Activated CD8-positive, alpha-beta memory T cell treated with anti-CD3 and anti-CD28 coated beads, Interleukin-2, amount 10 ng/mL, durations not matched to agents 7 days and 5 days (primary cell): ENCODE results near the gene B4GALT4. TPM values are rescaled to one million over a fixed set of nuclear protein-coding genes. Genes with fewer than 3 reads are reported as not detected.
A peak's percentile ranks its signal among the peaks of the same experiment; 100 is the strongest.

Source experiments
- ATAC-seq: fragments of 150-1000 bp; cut with Tn5 transposase; one replicate; pipeline ENCODE4 v1.10.0; 2021; ENCODE audit warnings: moderate library complexity
- CTCF ChIA-PET: fragments of 350-600 bp; sonication (Branson Sonifier 250); formaldehyde crosslinking; loops from one replicate; lab custom pipeline; 2021; ENCODE audit warnings: antibody characterized with exemption; lab: Charles Lee
- DNase-seq: peaks from one replicate; pipeline ENCODE4 v3.0.0-alpha.2; 2020
- H3K27ac Mint-ChIP-seq: one replicate; pipeline ENCODE4 v1.8.0; 2021; ENCODE audit warnings: mild to moderate bottlenecking, mixed read lengths
- H3K27me3 Mint-ChIP-seq: one replicate; pipeline ENCODE4 v1.8.0; 2021; ENCODE audit warnings: mixed read lengths
- H3K36me3 Mint-ChIP-seq: one replicate; pipeline ENCODE4 v1.8.0; 2021; ENCODE audit warnings: mild to moderate bottlenecking, mixed read lengths
- H3K4me1 Mint-ChIP-seq: one replicate; pipeline ENCODE4 v1.8.0; 2021; ENCODE audit warnings: mixed read lengths
- H3K4me3 Mint-ChIP-seq: one replicate; pipeline ENCODE4 v1.8.0; 2021; ENCODE audit warnings: mild to moderate bottlenecking, moderate library complexity, mixed read lengths
- H3K9me3 Mint-ChIP-seq: one replicate; pipeline ENCODE4 v1.8.0; 2022; ENCODE audit warnings: low read depth, mixed read lengths
- total RNA-seq, 2 experiments: library from RNA; stranded (reverse); gene quantifications; one replicate each; pipeline ENCODE4 v1.2.3, GENCODE V29; 2021

The B4GALT4 gene
- total RNA-seq, 2 experiments from 2014 or later = 9.6 to 10.9 TPM

- H3K27ac Mint-ChIP-seq = no peak overlapping the region
- no peaks in the 10 kb centered on the region for H3K27me3 Mint-ChIP-seq
- CTCF ChIA-PET = interaction anchor here (1.0 to 4.1 kb wide), 2 partner anchors 11 to 346 kb away, joined by 3 to 16 read pairs; partner anchors contain the start of gene B4GALT4
- peaks cover 10% of the 10 kb centered on the region for H3K4me1 Mint-ChIP-seq
- DNase-seq (no peak), ATAC-seq (no peak)
- no peaks in the 10 kb centered on the region for H3K9me3 Mint-ChIP-seq
- no peak overlapping the region for H3K4me3 Mint-ChIP-seq
- H3K36me3 Mint-ChIP-seq = peaks cover 47% of the 10 kb centered on the region
Measured at GRCh38 chr3:119230071-119230470, 10.6 kb downstream of the B4GALT4 start.

GRCh38 chr3:119229190-119229589 lies 11.5 kb downstream of the B4GALT4 start:
- no peak for DNase-seq
- CTCF ChIA-PET = interaction anchor here (4.1 kb wide), 1 partner anchor 12 kb away, joined by 16 read pairs; the partner anchor contains the start of gene B4GALT4
- Mint-ChIP-seq H3K27me3 (no peaks in the 10 kb centered on the region), H3K9me3 (no peaks in the 10 kb centered on the region), H3K36me3 (peaks cover 41% of the 10 kb centered on the region), H3K4me1 (peaks cover 4% of the 10 kb centered on the region), H3K27ac (no peak overlapping the region), H3K4me3 (no peak overlapping the region)
- no peak for ATAC-seq

- Mint-ChIP-seq H3K4me3 (no peak overlapping the region), H3K27ac (no peak overlapping the region), H3K27me3 (no peaks in the 10 kb centered on the region), H3K4me1 (peaks cover 4% of the 10 kb centered on the region), H3K36me3 (peaks cover 42% of the 10 kb centered on the region), H3K9me3 (no peaks in the 10 kb centered on the region)
- DNase-seq (no peak), ATAC-seq (no peak)
- CTCF ChIA-PET = no interaction called here
Measured at GRCh38 chr3:119228373-119229145, 12.1 kb downstream of the B4GALT4 start.

- Mint-ChIP-seq H3K27ac (no peak overlapping the region), H3K36me3 (peaks cover 36% of the 10 kb centered on the region), H3K4me1 (peaks cover 4% of the 10 kb centered on the region), H3K4me3 (no peak overlapping the region), H3K27me3 (no peaks in the 10 kb centered on the region), H3K9me3 (no peaks in the 10 kb centered on the region)
- ATAC-seq (no peak), DNase-seq (no peak)
- CTCF ChIA-PET = interaction anchor here (3.2 kb wide), 1 partner anchor 13 kb away, joined by 16 read pairs; the partner anchor contains the start of gene B4GALT4
Measured at GRCh38 chr3:119227070-119227850, 13.4 kb downstream of the B4GALT4 start.

GRCh38 chr3:119225121-119225520 lies 15.6 kb downstream of the B4GALT4 start:
- CTCF ChIA-PET = interaction anchor here (0.9 to 3.2 kb wide), 3 partner anchors 12 to 79 kb away, joined by 3 to 16 read pairs (median 4); partner anchors contain the start of genes B4GALT4 and TEX55
- Mint-ChIP-seq H3K36me3 (peaks cover 31% of the 10 kb centered on the region), H3K9me3 (no peaks in the 10 kb centered on the region), H3K4me1 (no peaks in the 10 kb centered on the region), H3K27me3 (no peaks in the 10 kb centered on the region), H3K4me3 (no peak overlapping the region), H3K27ac (no peak overlapping the region)
- no peak for DNase-seq
- ATAC-seq = no peak

GRCh38 chr3:119223511-119223910 lies 17.2 kb downstream of the B4GALT4 start:
- no peak for DNase-seq
- peaks cover 29% of the 10 kb centered on the region for H3K36me3 Mint-ChIP-seq

GRCh38 chr3:119222391-119222790 lies 18.3 kb downstream of the B4GALT4 start:
- no peak for ATAC-seq
- H3K27me3 Mint-ChIP-seq = no peaks in the 10 kb centered on the region
- no peak for DNase-seq
- peaks cover 12% of the 10 kb centered on the region for H3K4me1 Mint-ChIP-seq
- no peaks in the 10 kb centered on the region for H3K9me3 Mint-ChIP-seq
- H3K27ac Mint-ChIP-seq = no peak overlapping the region
- H3K36me3 Mint-ChIP-seq = peaks cover 27% of the 10 kb centered on the region
- CTCF ChIA-PET = no interaction called here
- H3K4me3 Mint-ChIP-seq = no peak overlapping the region

More at GRCh38 chr3:119223511-119223910, 17.2 kb downstream of the B4GALT4 start:
- Mint-ChIP-seq H3K4me1 (peaks cover 10% of the 10 kb centered on the region), H3K27me3 (no peaks in the 10 kb centered on the region), H3K4me3 (no peak overlapping the region), H3K9me3 (no peaks in the 10 kb centered on the region), H3K27ac (no peak overlapping the region)
- CTCF ChIA-PET = no interaction called here
- ATAC-seq = no peak

- H3K9me3 Mint-ChIP-seq = no peaks in the 10 kb centered on the region
- H3K4me1 Mint-ChIP-seq = peaks cover 12% of the 10 kb centered on the region
- H3K27me3 Mint-ChIP-seq = no peaks in the 10 kb centered on the region
- CTCF ChIA-PET = no interaction called here
- peaks cover 28% of the 10 kb centered on the region for H3K36me3 Mint-ChIP-seq
- ATAC-seq = no peak
- no peak overlapping the region for H3K4me3 Mint-ChIP-seq
- DNase-seq = no peak
- H3K27ac Mint-ChIP-seq = no peak overlapping the region
Measured at GRCh38 chr3:119221779-119222320, 18.8 kb downstream of the B4GALT4 start.

GRCh38 chr3:119220970-119221667 lies 19.6 kb downstream of the B4GALT4 start:
- H3K36me3 Mint-ChIP-seq = peaks cover 26% of the 10 kb centered on the region
- DNase-seq (no peak), ATAC-seq (no peak)
- no peak overlapping the region for H3K27ac Mint-ChIP-seq
- peaks cover 12% of the 10 kb centered on the region for H3K4me1 Mint-ChIP-seq
- no peak overlapping the region for H3K4me3 Mint-ChIP-seq
- CTCF ChIA-PET = interaction anchor here (2.4 kb wide), 1 partner anchor 20 kb away, joined by 13 read pairs; the partner anchor contains the start of gene B4GALT4
- no peaks in the 10 kb centered on the region for H3K27me3 Mint-ChIP-seq
- no peaks in the 10 kb centered on the region for H3K9me3 Mint-ChIP-seq

GRCh38 chr3:119220198-119220597 lies 20.5 kb downstream of the B4GALT4 start:
- H3K4me1 Mint-ChIP-seq = peaks cover 12% of the 10 kb centered on the region
- CTCF ChIA-PET = interaction anchor here (2.4 kb wide), 1 partner anchor 21 kb away, joined by 13 read pairs; the partner anchor contains the start of gene B4GALT4
- H3K4me3 Mint-ChIP-seq = no peak overlapping the region
- no peak for DNase-seq
- peaks cover 34% of the 10 kb centered on the region for H3K36me3 Mint-ChIP-seq
- ATAC-seq = no peak
- no peaks in the 10 kb centered on the region for H3K27me3 Mint-ChIP-seq
- no peaks in the 10 kb centered on the region for H3K9me3 Mint-ChIP-seq
- no peak overlapping the region for H3K27ac Mint-ChIP-seq

GRCh38 chr3:119219069-119219468 lies 21.6 kb downstream of the B4GALT4 start:
- Mint-ChIP-seq H3K4me1 (peaks cover 12% of the 10 kb centered on the region), H3K4me3 (no peak overlapping the region), H3K27ac (peak overlapping the region; percentile 66), H3K9me3 (no peaks in the 10 kb centered on the region), H3K36me3 (peaks cover 41% of the 10 kb centered on the region), H3K27me3 (no peaks in the 10 kb centered on the region)
- DNase-seq = peak; percentile 44
- ATAC-seq = peak; percentile 80
- CTCF ChIA-PET = interaction anchor here (1.2 to 2.4 kb wide), 2 partner anchors 22 to 334 kb away, joined by 3 to 13 read pairs; partner anchors contain the start of gene B4GALT4

- peaks cover 7% of the 10 kb centered on the region for H3K4me1 Mint-ChIP-seq
- ATAC-seq (no peak), DNase-seq (no peak)
- no peak overlapping the region for H3K4me3 Mint-ChIP-seq
- H3K36me3 Mint-ChIP-seq = peaks cover 41% of the 10 kb centered on the region
- H3K27ac Mint-ChIP-seq = no peak overlapping the region
- no peaks in the 10 kb centered on the region for H3K9me3 Mint-ChIP-seq
- CTCF ChIA-PET = interaction anchor here (2.5 kb wide), 1 partner anchor 30 kb away, joined by 9 read pairs; no protein-coding TSS in a partner anchor
- no peaks in the 10 kb centered on the region for H3K27me3 Mint-ChIP-seq
Measured at GRCh38 chr3:119211803-119212202, 28.9 kb downstream of the B4GALT4 start.
